ENCODE measurements around the gene MUC22. TPM values are rescaled to one million over a fixed set of nuclear protein-coding genes. Genes with fewer than 3 reads are reported as not detected.

Gene MUC22
- polyA plus RNA-seq, 1 donor (not counting 4 experiments of a cell fraction or from before 2014, with no cell fraction given), result not detected

DNA sequence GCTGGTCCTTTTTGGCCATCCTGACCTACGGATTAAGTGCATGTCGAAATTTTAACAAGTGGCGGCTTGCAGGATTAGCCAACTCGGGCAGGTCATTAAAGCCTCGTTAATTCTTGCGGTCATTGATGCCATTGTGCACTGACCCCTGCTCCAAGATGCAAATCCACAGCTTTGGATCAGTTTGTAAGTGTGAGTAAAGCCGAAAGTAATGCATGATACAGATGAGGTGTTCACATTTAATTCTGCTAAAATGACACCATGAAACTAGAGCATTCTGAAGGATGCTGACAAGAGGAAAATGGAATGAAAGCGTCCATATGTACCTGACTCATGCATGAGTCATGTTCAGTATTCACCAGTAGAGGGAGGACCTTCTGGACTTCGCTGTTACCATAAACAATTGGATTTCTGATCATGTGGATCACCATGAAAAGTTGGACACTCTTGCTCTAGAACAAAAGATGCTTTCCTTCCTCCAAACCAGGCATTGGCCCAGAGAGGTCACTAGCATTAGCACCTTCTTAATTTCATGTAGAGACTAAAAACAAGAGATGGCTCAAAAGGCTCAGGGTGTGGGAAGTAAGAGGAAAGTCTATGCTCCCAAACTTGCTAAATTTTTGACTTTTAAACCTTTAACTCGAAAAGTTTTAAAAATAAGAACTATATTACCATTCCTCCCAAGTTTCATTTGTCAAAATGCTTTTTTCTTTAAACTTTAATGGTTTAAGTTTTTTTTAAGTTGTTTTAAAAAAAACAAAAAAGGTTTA, 48.0 kb downstream of the MUC22 start:
- Histone ChIP-seq H3K36me3 (ENCODE audit: control insufficient read depth in 2 of 2, extremely low read depth in 1 of 2, insufficient read depth in 2 of 2, low read length in 2 of 2) (no peaks in the 10 kb centered on the region), H3K9me1 (ENCODE audit: control insufficient read depth, extremely low read depth, insufficient read depth, low read length) (no peaks in the 10 kb centered on the region), H3K9me3 (ENCODE audit: control insufficient read depth, low read depth, low read length) (no peaks in the 10 kb centered on the region), H3K4me2 (ENCODE audit: control insufficient read depth, extremely low read depth, insufficient read depth, low read depth, low read length) (peak overlapping the region; percentile 53), H3K27me3 (ENCODE audit: control insufficient read depth, extremely low read depth, insufficient read depth, low read length) (no peaks in the 10 kb centered on the region), H4K20me1 (ENCODE audit: control insufficient read depth, extremely low read depth, insufficient read depth, low read length) (no peaks in the 10 kb centered on the region), H2AFZ (ENCODE audit: control insufficient read depth, low read length) (no peak overlapping the region), H3K4me3 (ENCODE audit: control insufficient read depth in 2 of 3, extremely low read depth in 1 of 3, insufficient read depth in 2 of 3, low read depth in 1 of 3, low read length in 3 of 3) (no peak overlapping the region), H3K27ac (ENCODE audit: control insufficient read depth, insufficient read depth, low read length) (peak overlapping the region; percentile 79), H3K79me2 (ENCODE audit: control insufficient read depth, insufficient read depth, low read length) (no peaks in the 10 kb centered on the region), H3K9ac (ENCODE audit: control insufficient read depth, extremely low read depth, insufficient read depth, low read length) (peak overlapping the region; percentile 58), H3K4me1 (ENCODE audit: control insufficient read depth, extremely low read depth, insufficient read depth, low read length) (peaks cover 27% of the 10 kb centered on the region)
- TF ChIP-seq, protein P1, sequence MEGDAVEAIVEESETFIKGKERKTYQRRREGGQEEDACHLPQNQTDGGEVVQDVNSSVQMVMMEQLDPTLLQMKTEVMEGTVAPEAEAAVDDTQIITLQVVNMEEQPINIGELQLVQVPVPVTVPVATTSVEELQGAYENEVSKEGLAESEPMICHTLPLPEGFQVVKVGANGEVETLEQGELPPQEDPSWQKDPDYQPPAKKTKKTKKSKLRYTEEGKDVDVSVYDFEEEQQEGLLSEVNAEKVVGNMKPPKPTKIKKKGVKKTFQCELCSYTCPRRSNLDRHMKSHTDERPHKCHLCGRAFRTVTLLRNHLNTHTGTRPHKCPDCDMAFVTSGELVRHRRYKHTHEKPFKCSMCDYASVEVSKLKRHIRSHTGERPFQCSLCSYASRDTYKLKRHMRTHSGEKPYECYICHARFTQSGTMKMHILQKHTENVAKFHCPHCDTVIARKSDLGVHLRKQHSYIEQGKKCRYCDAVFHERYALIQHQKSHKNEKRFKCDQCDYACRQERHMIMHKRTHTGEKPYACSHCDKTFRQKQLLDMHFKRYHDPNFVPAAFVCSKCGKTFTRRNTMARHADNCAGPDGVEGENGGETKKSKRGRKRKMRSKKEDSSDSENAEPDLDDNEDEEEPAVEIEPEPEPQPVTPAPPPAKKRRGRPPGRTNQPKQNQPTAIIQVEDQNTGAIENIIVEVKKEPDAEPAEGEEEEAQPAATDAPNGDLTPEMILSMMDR (optimal IDR thresholded peaks at IDR 0.05 in 1 of 3, IDR thresholded peaks at IDR 0.05 in 1 of 3, conservative IDR thresholded peaks at IDR 0.05 in 1 of 3; ENCODE audit: extremely low read depth in 1 of 3, insufficient read depth in 2 of 3, low read length in 3 of 3), result peak in 2 of 3 experiments; percentile 23 to 36
- no peak for TF ChIP-seq EZH2 (IDR thresholded peaks at IDR 0.05; ENCODE audit: low read length)
- dilution Hi-C loops (cut with MboI; ENCODE audit: extremely low pct_ligation_motif_present, low sequenced_read_pairs), result loop anchor here (25.0 kb wide), 1 partner anchor 121 kb away; the partner anchor contains the start of genes MUCL3 and SFTA2
- DNase-seq (ENCODE audit: low read depth, low spot score) (peak; percentile 75), FAIRE-seq (peak; percentile 89)

- H3K27ac ChIP-seq (ENCODE audit: control insufficient read depth, insufficient read depth, low read length), result no peak overlapping the region
- no peak for FAIRE-seq
Measured at GRCh38 chr6:31060145-31060544, 49.9 kb downstream of the MUC22 start.

More at GRCh38 chr6:31060145-31060544, 49.9 kb downstream of the MUC22 start:
- Histone ChIP-seq H2AFZ (ENCODE audit: control insufficient read depth, low read length) (no peak overlapping the region), H3K9me1 (ENCODE audit: control insufficient read depth, extremely low read depth, insufficient read depth, low read length) (no peaks in the 10 kb centered on the region), H4K20me1 (ENCODE audit: control insufficient read depth, extremely low read depth, insufficient read depth, low read length) (no peaks in the 10 kb centered on the region), H3K9ac (ENCODE audit: control insufficient read depth, extremely low read depth, insufficient read depth, low read length) (no peak overlapping the region), H3K27me3 (ENCODE audit: control insufficient read depth, extremely low read depth, insufficient read depth, low read length) (no peaks in the 10 kb centered on the region), H3K36me3 (ENCODE audit: control insufficient read depth in 2 of 2, extremely low read depth in 1 of 2, insufficient read depth in 2 of 2, low read length in 2 of 2) (no peaks in the 10 kb centered on the region), H3K9me3 (ENCODE audit: control insufficient read depth, low read depth, low read length) (no peaks in the 10 kb centered on the region), H3K4me3 (ENCODE audit: control insufficient read depth in 2 of 3, extremely low read depth in 1 of 3, insufficient read depth in 2 of 3, low read depth in 1 of 3, low read length in 3 of 3) (no peak overlapping the region), H3K4me2 (ENCODE audit: control insufficient read depth, extremely low read depth, insufficient read depth, low read depth, low read length) (no peak overlapping the region), H3K4me1 (ENCODE audit: control insufficient read depth, extremely low read depth, insufficient read depth, low read length) (peaks cover 26% of the 10 kb centered on the region), H3K79me2 (ENCODE audit: control insufficient read depth, insufficient read depth, low read length) (no peaks in the 10 kb centered on the region)
- TF ChIP-seq EZH2 (IDR thresholded peaks at IDR 0.05; ENCODE audit: low read length), result no peak
- TF ChIP-seq, protein P1 (optimal IDR thresholded peaks at IDR 0.05 in 1 of 3, IDR thresholded peaks at IDR 0.05 in 1 of 3, conservative IDR thresholded peaks at IDR 0.05 in 1 of 3; ENCODE audit: extremely low read depth in 1 of 3, insufficient read depth in 2 of 3, low read length in 3 of 3), result no peak
- dilution Hi-C loops (cut with MboI; ENCODE audit: extremely low pct_ligation_motif_present, low sequenced_read_pairs), result loop anchor here (25.0 kb wide), 1 partner anchor 123 kb away; the partner anchor contains the start of genes MUCL3 and SFTA2
- DNase-seq (ENCODE audit: low read depth, low spot score), result no peak

Measured in keratinocyte (primary cell).